Fibroblast of lung (primary cell): ENCODE data around the gene KRT16.

ENCODE experiments used
- CTCF ChIP-seq, 2 donors: IDR thresholded peaks in 1 of 2; conservative IDR thresholded peaks in 1 of 2; 1 replicate in 1 of 2; 2 replicates in 1 of 2; pipeline ENCODE4 v1.5.1; 2011 to 2012; ENCODE audit warnings: low read length in 2 of 2, control low read depth in 1 of 2, inconsistent platforms in 1 of 2, low read depth in 1 of 2, mild to moderate bottlenecking in 1 of 2
- EZH2 ChIP-seq: IDR thresholded peaks from 2 replicates; pipeline ENCODE4 v1.5.1; 2012; ENCODE audit warnings: low read length, control low read depth, mild to moderate bottlenecking; ENCODE audit errors: missing control alignments

- TF ChIP-seq CTCF (conservative IDR thresholded peaks at IDR 0.05 in 1 of 2, IDR thresholded peaks at IDR 0.05 in 1 of 2; ENCODE audit: low read depth in 1 of 2, low read length in 2 of 2) (no peak), EZH2 (no peak)
These were observed 8.2 kb upstream of the KRT16 start for GRCh38 chr17:41620583-41621434.
